Testis (tissue), 3 donors: Measurements from ENCODE around the gene TULP4. TPM values are rescaled to one million over a fixed set of nuclear protein-coding genes. Genes with fewer than 3 reads are reported as not detected.

Experiments used
- DNase-seq: peaks from one replicate; pipeline ENCODE4 v3.0.0-alpha.2; 2019
- H3K27ac ChIP-seq, 2 donors: fragments of 200-600 bp; sonication (generic); one replicate each; pipeline ENCODE4 v1.5.1; 2019
- H3K27me3 ChIP-seq: fragments of 200-600 bp; sonication (generic); one replicate; pipeline ENCODE4 v1.5.1; 2019
- H3K36me3 ChIP-seq: fragments of 200-600 bp; sonication (generic); one replicate; pipeline ENCODE4 v1.5.1; 2017; ENCODE audit warnings: low read depth; ENCODE audit errors: missing control alignments
- H3K4me1 ChIP-seq: fragments of 200-600 bp; sonication (generic); one replicate; pipeline ENCODE4 v1.5.1; 2019
- H3K4me3 ChIP-seq, 2 donors: fragments of 200-600 bp; sonication (generic); one replicate each; pipeline ENCODE4 v1.5.1; 2017 to 2019
- H3K9me3 ChIP-seq: fragments of 200-600 bp; sonication (generic); one replicate; pipeline ENCODE4 v1.5.1; 2017
- POLR2A ChIP-seq: fragments of 450-650 bp; IDR thresholded peaks from one replicate; pipeline ENCODE4 v1.6.1; 2017; ENCODE audit warnings: antibody characterized with exemption, mild to moderate bottlenecking, moderate library complexity
- WGBS, 2 donors: methylation state at CpG; one replicate each; pipeline ENCODE4 v1.1.5; 2018; 5-methylcytosine and 5-hydroxymethylcytosine counted together
- intact Hi-C: fragments of 100-400 bp; cut with DNase I; formaldehyde crosslinking; loops from one replicate; pipeline ENCODE4 v1.15.1; 2023; ENCODE audit warnings: low total_unique reads
- polyA plus RNA-seq: library from polyadenylated mRNA; stranded (reverse); fragments of 350-450 nt; fragmentation: Illumina TruSeq; extraction: RNeasy Lipid Tissue Mini Kit (QIAGEN cat#74804); gene quantifications from one replicate; pipeline ENCODE4 v1.2.3, GENCODE V29; 2014; ENCODE audit warnings: low read depth, low replicate concordance; ENCODE audit not compliant: insufficient read depth
- total RNA-seq, 2 donors: library from RNA; depleted of rRNA; stranded (reverse); fragments of >200 nt; gene quantifications; one replicate each; pipeline ENCODE4 v1.2.3, GENCODE V29; 2016
- TF ChIP-seq, protein P1 (sequence below), 3 experiments: fragments of 450-650 bp in 2 of 3; fragments of 200-600 bp in 1 of 3; sonication (generic) in 1 of 3; IDR thresholded peaks; one replicate each; pipeline ENCODE4 v1.5.1; 2016 to 2019; ENCODE audit warnings: antibody characterized with exemption in 3 of 3, mild to moderate bottlenecking in 2 of 3, moderate library complexity in 1 of 3

The TULP4 gene
- total and polyA plus RNA-seq, 3 donors from 2014 or later: 18.0 to 211 (median 116) TPM

- no peak overlapping the region for H3K27ac ChIP-seq
- peaks cover 4% of the 10 kb centered on the region for H3K4me1 ChIP-seq
- no peaks in the 10 kb centered on the region for H3K9me3 ChIP-seq
- intact Hi-C loops: no loop called here
- H3K36me3 ChIP-seq: no peaks in the 10 kb centered on the region
- no peak overlapping the region for H3K4me3 ChIP-seq
- TF ChIP-seq, protein P1, sequence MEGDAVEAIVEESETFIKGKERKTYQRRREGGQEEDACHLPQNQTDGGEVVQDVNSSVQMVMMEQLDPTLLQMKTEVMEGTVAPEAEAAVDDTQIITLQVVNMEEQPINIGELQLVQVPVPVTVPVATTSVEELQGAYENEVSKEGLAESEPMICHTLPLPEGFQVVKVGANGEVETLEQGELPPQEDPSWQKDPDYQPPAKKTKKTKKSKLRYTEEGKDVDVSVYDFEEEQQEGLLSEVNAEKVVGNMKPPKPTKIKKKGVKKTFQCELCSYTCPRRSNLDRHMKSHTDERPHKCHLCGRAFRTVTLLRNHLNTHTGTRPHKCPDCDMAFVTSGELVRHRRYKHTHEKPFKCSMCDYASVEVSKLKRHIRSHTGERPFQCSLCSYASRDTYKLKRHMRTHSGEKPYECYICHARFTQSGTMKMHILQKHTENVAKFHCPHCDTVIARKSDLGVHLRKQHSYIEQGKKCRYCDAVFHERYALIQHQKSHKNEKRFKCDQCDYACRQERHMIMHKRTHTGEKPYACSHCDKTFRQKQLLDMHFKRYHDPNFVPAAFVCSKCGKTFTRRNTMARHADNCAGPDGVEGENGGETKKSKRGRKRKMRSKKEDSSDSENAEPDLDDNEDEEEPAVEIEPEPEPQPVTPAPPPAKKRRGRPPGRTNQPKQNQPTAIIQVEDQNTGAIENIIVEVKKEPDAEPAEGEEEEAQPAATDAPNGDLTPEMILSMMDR (IDR thresholded peaks at IDR 0.05): no peak
- TF ChIP-seq POLR2A: no peak
- no peak for DNase-seq
- WGBS, 2 donors: 96 to 98% methylated on average over 2 of the region's 2 CpGs
- H3K27me3 ChIP-seq: no peaks in the 10 kb centered on the region
These were observed 219.7 kb downstream of the TULP4 start for GRCh38 chr6:158531970-158532369.

- Histone ChIP-seq H3K36me3 (no peaks in the 10 kb centered on the region), H3K9me3 (no peaks in the 10 kb centered on the region), H3K4me3 (peak overlapping the region; percentile 69 to 79), H3K27ac (peak overlapping the region; percentile 24 to 75), H3K4me1 (peaks cover 7% of the 10 kb centered on the region), H3K27me3 (no peaks in the 10 kb centered on the region)
- TF ChIP-seq, protein P1 (IDR thresholded peaks at IDR 0.05): no peak
- TF ChIP-seq POLR2A: no peak
- DNase-seq: peak; percentile 90
- 1% methylated on average over 14 to 69 of the region's 75 CpGs for WGBS, 2 donors
- intact Hi-C loops: no loop called here
These were observed 224.0 kb downstream of the TULP4 start for GRCh38 chr6:158536084-158536890.

GRCh38 chr6:158536891-158537798 lies 224.9 kb downstream of the TULP4 start:
- H3K4me3 ChIP-seq: peak overlapping the region; percentile 69 to 79
- peaks cover 7% of the 10 kb centered on the region for H3K4me1 ChIP-seq
- 2 to 43% methylated on average over 3 to 67 of the region's 94 CpGs for WGBS, 2 donors
- H3K27me3 ChIP-seq: no peaks in the 10 kb centered on the region
- no peaks in the 10 kb centered on the region for H3K9me3 ChIP-seq
- TF ChIP-seq, protein P1 (IDR thresholded peaks at IDR 0.05): no peak
- no peak for TF ChIP-seq POLR2A
- intact Hi-C loops: no loop called here
- H3K27ac ChIP-seq: peak overlapping the region; percentile 66 to 75
- no peaks in the 10 kb centered on the region for H3K36me3 ChIP-seq
- peak; percentile 61 for DNase-seq

DNA sequence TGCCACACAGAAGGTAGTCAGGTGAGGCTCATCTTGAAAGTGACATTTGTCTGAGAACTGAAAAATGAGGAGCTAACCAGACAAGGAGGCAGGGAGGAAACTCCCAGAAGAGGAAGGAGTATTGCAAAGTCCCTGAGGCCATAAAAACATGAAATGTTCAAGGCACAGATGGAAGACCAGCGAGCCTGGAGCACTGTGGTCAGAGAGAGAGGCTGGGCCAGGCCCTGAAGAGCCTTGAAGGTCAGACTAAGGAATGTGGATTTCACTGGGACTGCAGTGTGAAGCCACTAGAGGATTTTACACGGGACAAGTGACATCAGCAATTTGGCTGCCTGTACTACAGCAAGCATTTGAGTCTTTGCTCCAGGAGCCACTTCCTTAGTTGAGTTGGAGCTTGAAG lies 226.5 kb downstream of the TULP4 start:
- TF ChIP-seq POLR2A: no peak
- TF ChIP-seq, protein P1 (IDR thresholded peaks at IDR 0.05): no peak
- Histone ChIP-seq H3K36me3 (no peaks in the 10 kb centered on the region), H3K4me1 (peaks cover 7% of the 10 kb centered on the region), H3K27me3 (no peaks in the 10 kb centered on the region), H3K4me3 (no peak overlapping the region), H3K27ac (peak overlapping the region in 1 of 2 donors; percentile 41), H3K9me3 (no peaks in the 10 kb centered on the region)
- intact Hi-C loops: no loop called here
- 48 to 52% methylated on average over 2 of the region's 2 CpGs for WGBS, 2 donors
- no peak for DNase-seq
